ENCODE data around the gene TMCO6. TPM values are rescaled to one million over a fixed set of nuclear protein-coding genes. Genes with fewer than 3 reads are reported as not detected.

TMCO6 gene
- total RNA-seq, 1 experiment from 2014 or later = 24.1 TPM

DNA sequence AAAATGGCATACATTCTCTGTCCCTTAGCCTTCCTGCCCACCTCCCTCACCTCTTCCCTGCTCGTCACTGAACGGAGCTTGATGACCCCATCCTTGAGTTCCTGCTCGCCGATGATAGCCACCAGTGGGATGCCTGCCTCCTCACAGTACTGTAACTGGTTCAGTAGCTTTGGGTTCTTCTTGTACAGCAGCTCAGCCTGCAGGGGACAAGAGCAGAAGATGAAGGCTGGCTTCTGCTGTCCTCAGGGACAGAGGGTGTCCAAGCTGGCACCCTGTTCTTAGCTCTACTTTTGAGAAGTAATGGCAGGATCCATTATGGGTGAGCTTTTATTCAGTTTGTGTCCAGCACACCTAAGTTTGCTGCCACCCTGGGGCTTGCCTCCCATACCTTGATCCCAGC is 35.4 kb downstream of the TMCO6 start:
- Histone ChIP-seq H3K4me3 (ENCODE audit: low read depth, low read length, poor library complexity, severe bottlenecking) (no peak overlapping the region), H3K27me3 (replicated peaks; ENCODE audit: insufficient read depth, low read depth, low read length, poor library complexity) (no peaks in the 10 kb centered on the region), H3K27ac (ENCODE audit: low read depth, low read length, poor library complexity, severe bottlenecking) (no peak overlapping the region), H3K9me3 (ENCODE audit: low read depth, low read length, poor library complexity, severe bottlenecking) (no peaks in the 10 kb centered on the region), H3K4me1 (ENCODE audit: insufficient read depth, low read length, poor library complexity, severe bottlenecking) (no peaks in the 10 kb centered on the region), H3K36me3 (ENCODE audit: insufficient read depth, low read length, poor library complexity, severe bottlenecking) (peaks cover 77% of the 10 kb centered on the region)
- TF ChIP-seq EZH2 (IDR thresholded peaks at IDR 0.05; ENCODE audit: borderline replicate concordance, low read depth, low read length, poor library complexity, severe bottlenecking) = no peak
- TF ChIP-seq, protein P1, sequence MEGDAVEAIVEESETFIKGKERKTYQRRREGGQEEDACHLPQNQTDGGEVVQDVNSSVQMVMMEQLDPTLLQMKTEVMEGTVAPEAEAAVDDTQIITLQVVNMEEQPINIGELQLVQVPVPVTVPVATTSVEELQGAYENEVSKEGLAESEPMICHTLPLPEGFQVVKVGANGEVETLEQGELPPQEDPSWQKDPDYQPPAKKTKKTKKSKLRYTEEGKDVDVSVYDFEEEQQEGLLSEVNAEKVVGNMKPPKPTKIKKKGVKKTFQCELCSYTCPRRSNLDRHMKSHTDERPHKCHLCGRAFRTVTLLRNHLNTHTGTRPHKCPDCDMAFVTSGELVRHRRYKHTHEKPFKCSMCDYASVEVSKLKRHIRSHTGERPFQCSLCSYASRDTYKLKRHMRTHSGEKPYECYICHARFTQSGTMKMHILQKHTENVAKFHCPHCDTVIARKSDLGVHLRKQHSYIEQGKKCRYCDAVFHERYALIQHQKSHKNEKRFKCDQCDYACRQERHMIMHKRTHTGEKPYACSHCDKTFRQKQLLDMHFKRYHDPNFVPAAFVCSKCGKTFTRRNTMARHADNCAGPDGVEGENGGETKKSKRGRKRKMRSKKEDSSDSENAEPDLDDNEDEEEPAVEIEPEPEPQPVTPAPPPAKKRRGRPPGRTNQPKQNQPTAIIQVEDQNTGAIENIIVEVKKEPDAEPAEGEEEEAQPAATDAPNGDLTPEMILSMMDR (conservative IDR thresholded peaks at IDR 0.05; ENCODE audit: low read depth, low read length) = no peak
- BruUV-seq (replicated peaks) = no TSS peak
- intact Hi-C loops (cut with micrococcal nuclease; ENCODE audit: unreplicated experiment) = no loop called here
- POLR2A ChIA-PET (ENCODE audit: low non-redundant PET) = interaction anchor here (0.6 kb wide), 2 partner anchors 16 to 20 kb away, joined by 4 to 6 read pairs; no protein-coding TSS in a partner anchor
- CTCF ChIA-PET = interaction anchor here (0.7 kb wide), 1 partner anchor 17 kb away, joined by 4 read pairs; the partner anchor contains the start of genes HARS1 and HARS2
- DNase-seq (ENCODE audit: low spot score) = no peak

DNA sequence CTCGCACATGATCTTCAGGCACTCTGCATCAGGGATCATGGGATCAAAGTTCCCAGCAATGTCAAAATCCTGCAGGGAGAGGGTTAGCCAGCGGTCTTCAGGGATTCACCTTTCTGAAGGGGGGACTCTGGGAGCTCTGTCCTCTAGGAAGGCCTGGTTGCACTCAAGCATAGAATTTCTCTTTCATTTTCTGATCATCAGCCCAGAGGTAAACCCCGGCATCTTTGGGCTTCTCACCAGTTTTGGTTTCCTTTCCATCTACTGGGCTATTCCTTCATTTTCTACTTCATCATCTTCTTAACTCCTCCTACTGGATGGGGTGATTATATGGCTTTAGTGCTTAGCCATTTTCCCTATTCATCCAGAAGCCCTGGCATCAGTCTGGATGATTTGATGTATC is 38.7 kb downstream of the TMCO6 start:
- CTCF ChIA-PET = no interaction called here

DNA sequence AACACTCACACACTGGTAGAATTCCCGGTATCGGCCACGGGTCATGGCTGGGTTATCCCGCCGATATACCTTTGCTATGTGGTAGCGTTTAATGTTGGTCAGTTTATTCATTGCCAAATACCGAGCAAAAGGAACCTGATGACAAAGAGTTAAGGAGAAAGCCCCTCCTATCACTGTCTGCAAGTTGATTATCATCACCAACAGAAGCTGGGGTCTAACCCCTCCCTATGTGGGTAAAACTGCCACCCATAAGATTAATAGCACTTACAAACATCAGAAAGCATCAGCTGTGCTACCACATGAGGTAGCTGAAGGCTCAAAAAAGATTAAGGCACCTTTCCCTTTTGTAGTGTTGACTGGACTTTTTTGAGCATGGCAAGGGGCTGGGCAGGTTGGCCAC is 39.7 kb downstream of the TMCO6 start:
- no peak for DNase-seq (ENCODE audit: low spot score)
- intact Hi-C loops (cut with micrococcal nuclease; ENCODE audit: unreplicated experiment) = no loop called here
- Histone ChIP-seq H3K9me3 (ENCODE audit: low read depth, low read length, poor library complexity, severe bottlenecking) (no peaks in the 10 kb centered on the region), H3K4me3 (ENCODE audit: low read depth, low read length, poor library complexity, severe bottlenecking) (no peak overlapping the region), H3K27me3 (replicated peaks; ENCODE audit: insufficient read depth, low read depth, low read length, poor library complexity) (no peaks in the 10 kb centered on the region), H3K4me1 (ENCODE audit: insufficient read depth, low read length, poor library complexity, severe bottlenecking) (no peaks in the 10 kb centered on the region), H3K27ac (ENCODE audit: low read depth, low read length, poor library complexity, severe bottlenecking) (no peak overlapping the region), H3K36me3 (ENCODE audit: insufficient read depth, low read length, poor library complexity, severe bottlenecking) (peaks cover 52% of the 10 kb centered on the region)
- no TSS peak for BruUV-seq (replicated peaks)
- no peak for TF ChIP-seq EZH2 (IDR thresholded peaks at IDR 0.05; ENCODE audit: borderline replicate concordance, low read depth, low read length, poor library complexity, severe bottlenecking)
- TF ChIP-seq, protein P1 (conservative IDR thresholded peaks at IDR 0.05; ENCODE audit: low read depth, low read length) = no peak
- ChIA-PET POLR2A (ENCODE audit: low non-redundant PET) (no interaction called here), CTCF (no interaction called here)

More for the DNA sequence above, 38.7 kb downstream of the TMCO6 start:
- Histone ChIP-seq H3K36me3 (ENCODE audit: insufficient read depth, low read length, poor library complexity, severe bottlenecking) (peaks cover 62% of the 10 kb centered on the region), H3K4me3 (ENCODE audit: low read depth, low read length, poor library complexity, severe bottlenecking) (no peak overlapping the region), H3K4me1 (ENCODE audit: insufficient read depth, low read length, poor library complexity, severe bottlenecking) (no peaks in the 10 kb centered on the region), H3K27me3 (replicated peaks; ENCODE audit: insufficient read depth, low read depth, low read length, poor library complexity) (no peaks in the 10 kb centered on the region), H3K9me3 (ENCODE audit: low read depth, low read length, poor library complexity, severe bottlenecking) (no peaks in the 10 kb centered on the region), H3K27ac (ENCODE audit: low read depth, low read length, poor library complexity, severe bottlenecking) (no peak overlapping the region)
- TF ChIP-seq, protein P1 (conservative IDR thresholded peaks at IDR 0.05; ENCODE audit: low read depth, low read length) = no peak
- TF ChIP-seq EZH2 (IDR thresholded peaks at IDR 0.05; ENCODE audit: borderline replicate concordance, low read depth, low read length, poor library complexity, severe bottlenecking) = no peak
- intact Hi-C loops (cut with micrococcal nuclease; ENCODE audit: unreplicated experiment) = no loop called here
- no TSS peak for BruUV-seq (replicated peaks)
- DNase-seq (ENCODE audit: low spot score) = no peak
- POLR2A ChIA-PET (ENCODE audit: low non-redundant PET) = no interaction called here

All from A673 (cell line).